Suppressor macrophage treated with lipopolysaccharide for 4 hours (primary cell): Measurements from ENCODE around the gene MYBPC2.
A peak's percentile ranks its signal among the peaks of the same experiment; 100 is the strongest.

ENCODE experiments used
- DNase-seq: peaks from one replicate; pipeline ENCODE4 v3.0.0-alpha.2; 2020

The MYBPC2 gene

DNA sequence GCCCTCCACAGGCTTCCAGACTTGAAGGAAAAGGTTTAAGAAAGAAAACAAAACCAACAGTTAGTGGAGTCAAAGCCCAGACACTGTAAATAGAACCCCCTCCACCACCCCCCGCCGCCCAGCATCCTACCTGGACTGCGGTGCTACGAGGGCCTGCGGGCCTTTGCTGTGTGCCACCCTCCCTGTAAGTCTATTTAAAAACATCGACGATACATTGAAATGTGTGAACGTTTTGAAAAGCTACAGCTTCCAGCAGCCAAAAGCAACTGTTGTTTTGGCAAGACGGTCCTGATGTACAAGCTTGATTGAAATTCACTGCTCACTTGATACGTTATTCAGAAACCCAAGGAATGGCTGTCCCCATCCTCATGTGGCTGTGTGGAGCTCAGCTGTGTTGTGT is 50.2 kb downstream of the MYBPC2 start:
- no peak for DNase-seq

DNA sequence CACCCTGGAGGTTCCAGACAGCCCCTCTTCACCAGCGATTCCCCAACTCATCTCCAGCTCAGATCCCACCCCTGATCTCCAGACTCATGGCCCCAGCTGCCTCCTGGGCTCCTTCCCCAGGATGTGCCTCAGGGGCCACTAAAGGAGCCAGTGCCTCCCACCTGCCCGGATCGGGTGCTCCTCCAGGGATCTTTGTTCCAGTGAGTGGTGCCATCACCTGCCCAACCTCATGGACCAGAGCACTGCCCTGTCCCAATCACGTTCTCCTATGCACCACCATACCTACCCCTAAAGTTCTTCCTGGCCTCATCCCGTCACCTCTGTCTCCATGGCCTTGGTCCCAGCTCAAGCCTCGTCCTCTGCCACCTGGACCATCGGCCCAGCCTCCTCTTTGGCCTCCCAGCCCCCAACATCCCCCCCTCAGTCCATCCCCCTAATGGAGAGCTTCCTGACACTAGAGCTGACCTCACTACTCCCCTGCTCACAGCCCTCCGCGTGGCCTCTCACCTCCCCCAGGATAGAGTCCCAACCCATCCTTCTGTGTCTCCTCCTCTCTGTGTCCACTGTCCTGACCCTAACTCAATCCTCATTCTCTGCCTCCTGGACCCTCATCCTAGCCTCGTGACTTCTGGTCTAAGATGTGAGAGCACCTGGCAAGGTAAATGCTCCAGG is 52.7 kb downstream of the MYBPC2 start:
- DNase-seq: no peak

DNA sequence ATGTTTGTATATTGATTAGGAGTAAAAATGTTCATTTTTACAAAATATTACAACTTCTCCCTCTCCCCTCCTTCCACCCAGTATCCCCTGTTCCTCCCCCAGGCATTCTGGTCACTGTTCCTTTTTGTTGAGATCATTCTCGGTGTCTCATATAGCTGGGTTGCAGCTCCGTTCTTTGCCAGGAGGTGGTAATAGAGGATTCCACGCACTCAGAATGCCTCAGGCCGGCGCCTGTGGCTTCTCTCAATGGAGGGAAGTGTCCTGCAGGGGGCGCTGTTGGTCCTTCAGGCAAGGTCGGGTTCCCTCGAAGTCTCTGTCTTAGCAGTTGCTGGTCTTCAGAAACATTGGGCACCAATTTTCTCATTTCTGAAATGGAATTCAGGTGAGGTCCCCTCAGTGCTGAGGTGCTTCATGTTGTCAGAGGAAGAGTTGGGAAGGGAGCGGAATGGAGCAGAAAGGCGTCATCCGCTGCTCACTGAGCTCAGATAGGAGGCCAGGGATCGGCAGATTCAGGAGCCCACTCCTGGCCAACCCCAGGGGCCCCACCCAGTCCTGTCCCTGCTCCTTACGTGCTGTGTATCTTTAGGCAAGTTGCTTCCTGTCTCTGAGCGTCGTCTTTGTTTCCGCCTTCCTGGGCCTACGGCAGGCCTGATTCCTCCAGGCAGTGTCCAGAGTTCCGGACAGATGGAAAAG is 54.3 kb downstream of the MYBPC2 start:
- DNase-seq: peak; percentile 25

DNA sequence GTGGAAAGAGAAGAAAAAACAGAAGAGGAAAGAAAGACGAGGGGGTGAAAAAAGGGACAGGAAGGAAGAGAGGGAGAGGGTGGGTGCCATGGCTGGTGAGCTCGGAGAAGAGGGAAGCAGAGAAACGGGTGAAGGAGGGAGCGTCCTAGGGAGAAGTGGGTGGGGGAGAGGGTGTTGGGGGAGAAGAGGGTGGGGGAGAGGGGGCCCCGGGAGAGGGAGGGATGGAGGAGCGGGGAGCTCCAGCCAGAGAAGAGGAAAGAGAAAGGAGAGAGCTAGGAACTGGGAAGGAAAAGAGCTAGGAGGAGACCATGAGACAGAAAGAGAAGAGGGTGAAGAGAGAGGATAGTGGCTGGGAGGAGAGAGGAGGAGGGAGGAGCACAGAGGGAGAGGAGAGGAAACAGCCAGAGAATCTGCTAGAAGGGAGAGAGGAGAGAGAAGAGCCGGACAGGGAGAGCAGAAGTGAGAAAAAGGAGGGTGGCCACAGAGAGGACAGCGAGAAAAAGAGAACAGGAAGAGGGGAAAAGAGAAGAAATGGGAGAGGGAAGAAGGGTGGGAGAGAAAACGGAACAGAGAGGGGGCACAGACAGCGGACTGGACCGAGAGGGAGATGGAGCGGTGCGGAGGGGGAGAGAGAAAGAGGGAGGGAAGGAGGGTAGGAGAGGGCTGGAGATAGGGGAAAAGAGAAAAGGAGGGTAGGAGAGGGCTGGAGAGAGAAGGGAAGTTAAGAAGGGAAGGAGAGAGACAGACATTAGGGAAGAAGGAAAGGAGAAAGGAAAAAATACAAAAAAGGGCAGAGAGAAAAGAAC is 55.9 kb downstream of the MYBPC2 start:
- peak; percentile 21 for DNase-seq

DNA sequence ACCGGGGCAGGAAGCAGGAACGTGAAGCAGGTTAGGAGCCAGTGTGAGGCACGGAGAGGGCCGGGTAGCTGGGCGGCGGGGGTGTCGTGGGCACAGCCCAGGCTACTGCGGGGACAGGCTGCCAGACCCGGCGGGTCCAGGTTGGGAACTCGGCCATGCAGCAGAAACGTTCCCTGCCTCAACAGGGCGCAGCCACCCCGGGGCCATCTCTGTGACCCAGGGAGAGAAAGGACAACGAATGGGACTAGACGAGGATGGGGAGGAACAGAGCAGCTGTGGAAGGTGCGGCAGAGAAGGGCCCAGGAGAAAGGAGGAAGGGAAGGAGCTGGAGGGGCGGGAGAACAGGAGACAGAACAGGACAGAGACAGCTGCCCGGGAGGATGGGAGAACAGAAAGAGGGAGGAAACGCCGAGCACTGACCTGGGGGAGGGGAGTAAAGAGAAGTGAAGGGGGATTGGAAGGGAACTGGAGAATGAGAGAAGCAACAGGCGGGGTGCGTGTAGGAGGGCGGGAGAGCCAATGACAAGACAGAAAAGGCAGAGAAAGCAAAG is 56.8 kb downstream of the MYBPC2 start:
- DNase-seq: peak; percentile 8

DNA sequence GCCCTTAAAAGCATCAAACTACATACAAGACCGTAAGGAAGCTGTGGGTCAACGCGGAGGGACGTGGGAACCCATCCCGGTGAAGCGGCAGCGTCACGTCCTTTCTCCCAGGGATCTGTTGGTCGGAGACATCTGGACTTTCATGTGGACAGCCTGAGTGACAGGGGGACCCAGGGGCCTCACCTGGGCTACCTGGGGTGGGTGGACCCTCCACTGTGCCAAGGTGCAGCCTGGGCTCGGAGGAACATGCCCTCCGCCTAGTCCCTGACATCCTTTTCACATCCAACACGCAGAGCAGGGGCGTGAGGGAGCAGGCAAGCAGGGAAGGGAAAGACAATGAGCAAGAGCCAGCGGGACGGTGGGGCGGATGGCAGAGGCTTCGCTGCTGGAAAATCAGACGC is 57.7 kb downstream of the MYBPC2 start:
- DNase-seq: no peak

DNA sequence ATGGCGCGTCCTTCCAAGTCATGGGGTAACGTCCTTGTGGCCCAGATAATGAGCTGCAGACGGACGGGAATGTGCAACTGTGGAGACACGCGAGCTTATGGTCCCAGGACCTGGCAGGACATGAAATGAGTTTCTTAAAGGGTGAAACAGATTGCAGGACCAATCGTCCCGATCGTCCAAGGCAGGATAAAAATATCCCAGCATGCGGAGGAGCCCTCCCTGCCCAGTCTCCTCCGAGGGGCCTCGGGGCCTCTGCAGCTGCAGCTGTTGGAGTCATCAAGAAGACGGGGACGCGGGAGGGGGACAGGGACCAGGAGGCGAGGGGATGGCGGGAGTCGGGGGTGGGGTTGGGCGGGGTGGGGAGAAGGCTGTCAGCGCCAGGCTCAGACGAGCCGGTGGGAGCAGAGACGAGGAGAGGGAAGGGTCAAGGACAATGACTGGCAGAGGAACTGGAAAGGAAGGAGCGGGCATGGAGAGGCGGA is 58.3 kb downstream of the MYBPC2 start:
- no peak for DNase-seq

DNA sequence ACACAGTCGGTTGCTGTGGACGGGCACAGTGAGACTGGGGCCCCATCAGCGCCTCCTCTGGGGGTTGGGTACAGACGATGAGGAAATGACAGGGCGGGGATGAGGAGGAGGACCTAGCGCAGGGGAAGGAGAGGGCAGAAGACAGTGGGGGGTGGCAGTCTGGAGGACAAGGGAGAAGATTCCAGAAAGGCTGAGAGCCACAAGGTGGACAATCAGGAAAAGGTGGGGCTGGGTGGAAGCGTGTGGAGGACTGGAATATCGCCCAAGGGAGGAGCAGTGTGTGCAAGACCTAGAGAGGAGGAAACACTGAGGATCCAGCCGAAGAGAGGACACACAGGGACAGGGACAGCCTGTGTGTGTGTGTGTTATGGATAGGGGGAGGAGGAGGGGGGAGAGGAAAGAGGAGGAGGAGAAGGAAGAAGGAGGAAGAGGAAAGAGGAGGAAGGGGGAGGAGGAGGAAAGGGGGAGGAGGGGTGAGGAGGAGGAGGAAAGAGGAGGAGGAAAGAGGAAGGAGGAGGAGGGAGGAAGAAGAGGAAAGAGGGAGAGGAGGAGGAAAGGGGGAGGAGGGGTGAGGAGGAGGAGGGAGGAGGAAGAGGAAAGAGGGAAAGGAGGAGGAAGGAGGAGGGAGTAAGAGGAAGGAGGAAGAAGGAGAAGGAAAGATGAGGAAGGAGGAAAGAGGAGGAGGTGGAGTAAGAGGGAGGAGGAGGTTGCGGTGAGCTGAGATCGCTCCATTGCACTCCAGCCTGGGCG is 59.8 kb downstream of the MYBPC2 start:
- DNase-seq: no peak

DNA sequence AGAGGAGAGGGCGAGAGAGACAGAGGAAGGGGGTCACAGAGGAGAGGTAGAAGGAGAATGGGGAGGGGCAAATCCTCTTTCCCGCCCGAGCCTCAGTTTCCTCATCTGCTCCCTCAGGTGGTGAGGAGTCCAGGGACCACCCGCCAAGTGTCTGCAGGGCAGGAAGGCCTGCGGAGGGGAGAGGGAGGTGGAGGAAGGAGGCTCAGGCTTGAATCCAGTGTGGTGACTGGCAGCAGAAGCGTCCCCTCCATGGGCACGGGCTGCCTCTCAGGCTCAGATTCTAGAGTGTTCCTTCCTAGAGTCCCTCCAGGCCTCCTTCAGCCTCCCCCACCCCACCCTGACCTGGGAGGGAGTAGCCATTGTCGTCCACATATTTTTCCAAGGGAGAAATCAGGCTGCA is 60.5 kb downstream of the MYBPC2 start:
- no peak for DNase-seq

DNA sequence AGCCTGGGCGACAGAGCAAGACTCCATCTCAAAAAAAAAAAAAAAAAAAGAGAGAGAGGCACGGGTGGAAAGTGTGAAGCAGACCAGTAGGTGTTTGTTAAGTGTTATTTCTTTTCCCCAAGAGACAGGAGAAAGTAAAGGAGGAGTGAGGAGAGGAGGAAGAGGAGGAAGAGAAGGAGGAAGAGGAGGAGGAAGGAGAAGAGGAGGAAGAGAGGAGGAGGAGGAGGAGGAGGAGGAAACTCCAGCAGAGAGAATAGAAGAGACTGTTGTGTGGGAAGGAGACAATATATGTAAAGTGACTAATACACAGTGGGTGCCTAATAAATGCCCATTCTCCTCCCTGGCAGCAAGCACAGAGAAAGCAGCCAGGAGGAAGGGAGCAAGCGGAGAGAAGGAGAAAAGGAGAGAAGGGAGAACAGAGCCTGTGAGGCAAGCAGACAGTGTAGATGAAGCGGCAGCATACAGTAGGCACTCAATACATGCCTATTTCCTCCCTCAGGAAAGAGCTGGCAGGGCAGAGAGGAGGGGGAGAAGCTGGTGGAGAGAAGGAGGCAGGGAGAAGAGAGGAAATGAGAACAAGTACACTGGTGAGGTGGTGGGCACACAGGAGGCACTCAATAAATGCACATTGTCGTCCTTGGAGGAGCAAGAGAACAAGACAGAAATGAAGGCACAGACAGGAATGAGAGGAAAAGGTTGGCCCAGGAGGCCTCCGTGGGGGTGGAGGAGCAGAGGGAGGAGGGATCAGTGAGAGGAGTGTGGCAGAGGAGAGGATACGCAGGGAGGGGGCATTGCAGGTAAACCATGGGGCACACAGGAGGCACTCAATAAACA is 61.7 kb downstream of the MYBPC2 start:
- no peak for DNase-seq

DNA sequence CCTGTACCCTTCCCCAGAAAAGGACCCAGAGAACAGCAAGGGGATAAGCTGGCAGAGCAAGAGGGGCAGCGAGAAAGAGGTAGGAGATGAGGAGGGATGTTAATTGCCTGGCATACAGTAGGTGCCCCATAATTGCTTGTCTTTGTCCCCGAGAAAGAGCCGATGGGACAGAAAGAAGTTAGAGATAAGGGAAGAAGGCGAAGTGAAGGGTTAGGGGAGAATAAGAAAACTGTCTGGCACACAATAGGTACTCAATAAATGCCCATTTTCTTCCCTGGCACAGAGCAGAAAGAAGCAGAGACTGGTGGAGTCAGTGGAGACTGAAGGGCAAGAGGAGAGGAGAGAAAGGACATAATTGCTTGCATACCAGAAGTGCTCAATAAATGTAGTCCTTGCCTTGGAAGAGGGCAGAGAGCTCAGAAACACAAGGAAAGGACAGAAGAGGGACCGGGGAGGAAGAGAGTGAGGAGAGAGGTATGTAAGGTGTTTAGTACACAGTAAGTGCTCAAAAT is 62.4 kb downstream of the MYBPC2 start:
- DNase-seq: no peak

DNA sequence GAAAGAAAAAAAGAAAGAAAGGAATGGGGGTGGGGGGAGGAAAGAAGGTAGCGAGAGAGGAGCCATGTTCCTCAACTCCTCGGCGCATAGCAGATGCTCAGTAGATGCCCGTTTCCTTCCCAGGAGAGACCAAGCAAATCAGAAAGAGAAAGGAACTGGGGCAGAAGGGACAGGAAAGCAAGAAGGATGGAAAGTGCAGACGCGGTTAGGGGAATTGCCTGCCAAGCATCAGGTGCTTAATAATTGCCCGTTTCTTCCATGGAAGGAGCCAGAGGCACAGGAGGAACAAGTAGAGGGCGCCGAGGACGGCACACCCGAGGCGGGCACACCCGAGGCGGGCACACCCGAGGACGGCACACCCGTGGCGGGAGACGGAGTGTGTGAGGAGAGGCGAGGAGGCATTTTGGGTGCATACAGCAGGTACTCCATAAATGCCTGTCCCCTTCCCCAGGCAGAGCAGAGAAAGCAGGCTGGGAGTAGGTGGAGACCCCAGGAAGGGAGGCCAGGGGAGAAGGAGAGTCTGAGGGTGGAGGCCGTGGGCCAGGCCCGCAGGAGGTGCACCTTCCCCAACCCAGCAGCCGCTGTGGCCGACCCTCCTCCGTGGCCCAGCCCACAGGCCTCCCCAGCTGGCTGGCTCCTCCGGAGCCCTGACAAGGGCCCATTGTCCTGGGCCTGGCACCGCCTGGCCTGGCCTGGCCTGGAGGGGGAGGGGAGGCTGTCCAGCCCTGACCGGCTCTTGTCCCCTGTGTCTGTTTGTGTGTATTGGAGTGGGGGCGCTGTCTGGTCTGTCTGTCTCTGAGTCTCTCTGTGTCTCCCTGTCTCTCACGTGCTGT is 63.7 kb downstream of the MYBPC2 start:
- DNase-seq: no peak

DNA sequence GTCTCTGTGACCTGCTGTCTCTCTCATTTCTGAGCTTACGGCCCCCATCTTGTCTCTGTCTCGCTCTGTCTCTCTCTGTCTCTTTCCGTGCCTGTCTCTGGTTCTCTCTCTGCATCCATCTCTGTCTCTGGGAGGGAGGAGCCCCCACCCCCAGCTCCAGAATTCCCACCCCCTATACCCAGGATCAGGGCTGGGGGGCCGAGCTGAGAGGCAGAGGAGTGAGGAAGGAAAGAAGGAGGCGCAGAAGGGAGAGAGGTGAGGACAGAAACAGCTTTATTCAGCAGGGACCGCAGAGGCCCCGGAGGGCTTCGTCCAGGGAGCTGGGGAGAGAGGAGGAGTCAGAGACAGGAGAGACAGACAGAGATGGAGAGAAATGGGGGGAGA is 64.3 kb downstream of the MYBPC2 start:
- DNase-seq: no peak

DNA sequence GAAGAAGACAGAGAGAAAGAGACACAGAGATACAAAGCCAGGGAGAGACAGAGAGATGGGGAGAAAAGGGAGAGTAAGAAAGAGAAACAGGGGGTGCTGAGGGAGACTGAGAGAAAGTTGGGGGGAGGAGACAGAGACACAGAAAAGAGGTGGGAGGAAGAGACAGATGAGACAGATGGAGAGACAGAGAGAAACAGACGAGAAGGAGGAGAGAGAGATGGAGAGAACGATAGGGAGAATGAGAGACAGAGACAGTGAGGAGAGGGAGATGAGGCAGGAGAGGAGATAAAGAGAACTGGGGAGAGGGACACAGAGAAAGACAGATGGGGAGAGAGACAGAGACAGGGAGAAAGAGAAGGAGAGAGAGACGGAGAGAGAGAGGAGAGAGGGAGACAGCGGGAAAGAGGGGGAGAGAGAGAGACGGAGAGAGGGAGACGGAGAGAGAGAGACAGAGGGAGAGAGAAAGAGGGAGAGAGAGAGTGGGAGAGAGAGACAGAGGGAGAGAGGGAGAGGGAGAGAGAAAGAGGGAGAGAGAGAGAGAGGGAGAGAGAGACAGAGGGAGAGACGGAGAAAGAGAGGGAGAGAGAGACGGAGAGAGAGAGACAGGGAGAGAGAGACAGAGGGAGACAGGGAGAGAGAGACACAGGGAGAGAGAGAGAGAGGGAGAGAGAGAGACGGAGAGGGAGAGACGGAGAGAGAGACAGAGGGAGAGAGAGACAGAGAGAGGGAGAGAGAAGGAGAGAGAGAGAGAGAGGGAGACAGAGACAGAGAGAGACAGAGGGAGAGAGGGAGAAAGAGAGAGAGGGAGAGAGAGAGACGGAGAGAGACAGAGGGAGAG is 65.7 kb downstream of the MYBPC2 start:
- DNase-seq: no peak

DNA sequence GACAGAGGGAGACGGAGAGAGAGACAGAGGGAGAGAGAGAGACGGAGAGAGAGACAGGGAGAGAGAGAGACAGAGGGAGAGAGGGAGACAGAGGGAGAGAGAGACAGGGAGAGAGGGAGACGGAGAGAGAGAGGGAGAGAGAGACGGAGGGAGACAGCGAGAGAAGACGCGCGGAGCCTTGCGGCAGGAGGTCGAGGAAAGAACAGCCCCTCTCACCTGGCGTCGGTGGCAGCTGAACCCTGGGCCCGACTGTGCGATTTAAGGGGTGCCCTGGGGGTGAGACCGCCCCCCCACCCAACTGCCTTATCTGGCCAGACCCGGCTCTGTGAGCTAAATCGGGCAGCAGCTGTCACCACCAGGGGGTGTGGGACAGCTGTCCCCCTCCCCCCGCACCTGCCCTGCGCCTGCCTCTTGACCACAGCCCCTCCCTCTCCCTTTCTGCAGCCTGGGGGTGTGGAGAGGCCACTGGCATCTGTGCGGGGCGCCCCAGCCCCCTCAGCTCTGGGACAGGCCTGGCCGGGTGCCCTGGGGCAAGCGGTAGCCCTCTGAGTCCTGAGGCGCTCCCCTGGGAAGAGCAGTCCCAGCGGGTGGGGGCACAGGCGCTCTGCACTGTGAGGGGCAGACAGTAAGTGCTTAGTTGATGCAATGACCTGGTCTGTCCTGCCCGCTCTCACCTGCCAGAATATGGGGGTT is 67.5 kb downstream of the MYBPC2 start:
- DNase-seq: no peak

DNA sequence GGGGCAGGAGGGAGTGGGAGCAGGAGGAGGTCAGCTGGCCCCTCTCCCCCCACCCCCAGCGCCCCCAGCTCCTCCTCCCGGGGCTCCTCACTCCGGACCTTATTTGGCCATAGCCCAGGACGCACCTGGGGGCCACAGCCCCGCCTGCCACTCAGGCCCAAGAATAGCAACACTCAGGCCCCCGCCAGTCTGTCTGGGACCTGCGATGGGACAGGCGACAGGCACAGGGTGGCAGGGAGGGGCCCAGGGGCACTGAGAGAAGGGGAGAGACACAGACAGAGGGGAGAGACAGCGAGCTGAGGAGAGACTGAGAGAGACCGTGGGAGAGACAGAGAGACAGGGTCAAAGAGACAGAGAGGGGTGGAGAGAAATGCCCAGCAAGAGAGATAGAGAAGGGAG is 68.1 kb downstream of the MYBPC2 start:
- DNase-seq: no peak

DNA sequence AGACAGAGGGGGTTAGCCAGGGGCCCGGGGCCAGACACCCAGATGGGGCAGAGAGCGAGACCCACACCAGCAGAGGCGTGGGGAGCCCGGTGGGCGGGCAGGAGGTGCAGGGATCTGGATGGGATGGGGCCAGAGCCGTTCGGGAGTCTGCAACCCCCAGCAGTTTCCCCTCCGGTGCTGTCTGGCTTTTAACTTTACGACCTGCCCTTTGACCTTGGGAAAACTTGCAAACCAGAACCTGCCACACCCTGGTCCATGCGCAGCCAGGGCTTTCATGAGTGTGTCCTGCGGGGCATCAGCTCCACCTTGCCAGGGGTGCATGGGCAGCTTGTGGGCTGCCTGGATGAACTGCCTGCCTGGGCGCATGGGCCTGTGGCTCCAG is 68.5 kb downstream of the MYBPC2 start:
- no peak for DNase-seq

DNA sequence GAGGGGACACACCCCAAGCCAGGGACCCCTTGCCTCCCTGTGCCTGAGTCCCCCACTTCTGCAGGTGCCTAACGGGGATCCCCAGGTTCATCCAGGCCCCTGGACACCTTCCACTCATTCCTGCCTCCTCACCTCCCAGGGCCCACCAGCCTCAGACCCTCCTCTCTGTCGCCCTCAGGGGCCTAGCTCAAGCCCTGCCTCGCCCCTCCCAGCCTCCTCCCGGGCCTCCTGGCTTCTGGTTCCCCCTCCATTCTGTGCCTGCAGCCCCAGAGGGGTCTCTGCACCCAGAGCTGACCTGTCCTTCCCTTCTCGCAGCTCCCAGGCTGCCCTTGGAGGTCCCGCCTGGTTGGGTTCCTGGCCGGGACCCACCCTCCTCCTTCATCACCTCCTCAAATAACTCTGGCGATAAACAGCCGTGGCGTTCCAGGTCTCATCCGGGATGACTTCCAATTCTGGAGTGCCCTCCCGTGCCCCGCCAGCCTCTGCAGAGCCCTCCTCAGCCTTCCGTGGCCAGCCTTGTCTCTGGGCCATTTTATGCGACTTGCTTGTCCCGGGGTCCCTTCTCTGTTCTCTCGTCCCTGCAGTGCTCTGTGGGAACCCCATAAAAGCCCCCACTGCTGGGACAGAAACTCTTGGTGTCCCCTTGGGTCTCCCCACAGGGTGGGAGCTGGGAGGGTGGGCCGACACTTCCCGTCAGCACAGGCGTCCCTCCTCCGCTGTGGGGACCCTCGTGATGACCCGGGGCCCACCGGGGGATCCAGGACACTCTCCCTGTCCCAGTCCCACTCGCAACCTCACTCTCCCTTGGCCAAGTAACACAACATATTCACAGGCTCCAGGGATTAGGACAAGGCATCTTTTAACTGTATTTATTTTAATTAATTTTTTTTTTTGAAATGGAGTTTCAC is 69.1 kb downstream of the MYBPC2 start:
- DNase-seq: no peak
